HG03520 (cell line): Measurements from ENCODE around the gene TBC1D17.

Experiments used
- ATAC-seq: cut with Tn5 transposase; IDR thresholded peaks from one replicate; pipeline ENCODE4 v1.9.1; 2021; ENCODE audit warnings: mild to moderate bottlenecking, moderate library complexity; ENCODE audit not compliant: unreplicated experiment

TBC1D17 gene

GRCh38 chr19:49860336-49861102 is 17.0 kb upstream of the TBC1D17 start:
- no peak for ATAC-seq

GRCh38 chr19:49861107-49861506 is 16.4 kb upstream of the TBC1D17 start:
- no peak for ATAC-seq

DNA sequence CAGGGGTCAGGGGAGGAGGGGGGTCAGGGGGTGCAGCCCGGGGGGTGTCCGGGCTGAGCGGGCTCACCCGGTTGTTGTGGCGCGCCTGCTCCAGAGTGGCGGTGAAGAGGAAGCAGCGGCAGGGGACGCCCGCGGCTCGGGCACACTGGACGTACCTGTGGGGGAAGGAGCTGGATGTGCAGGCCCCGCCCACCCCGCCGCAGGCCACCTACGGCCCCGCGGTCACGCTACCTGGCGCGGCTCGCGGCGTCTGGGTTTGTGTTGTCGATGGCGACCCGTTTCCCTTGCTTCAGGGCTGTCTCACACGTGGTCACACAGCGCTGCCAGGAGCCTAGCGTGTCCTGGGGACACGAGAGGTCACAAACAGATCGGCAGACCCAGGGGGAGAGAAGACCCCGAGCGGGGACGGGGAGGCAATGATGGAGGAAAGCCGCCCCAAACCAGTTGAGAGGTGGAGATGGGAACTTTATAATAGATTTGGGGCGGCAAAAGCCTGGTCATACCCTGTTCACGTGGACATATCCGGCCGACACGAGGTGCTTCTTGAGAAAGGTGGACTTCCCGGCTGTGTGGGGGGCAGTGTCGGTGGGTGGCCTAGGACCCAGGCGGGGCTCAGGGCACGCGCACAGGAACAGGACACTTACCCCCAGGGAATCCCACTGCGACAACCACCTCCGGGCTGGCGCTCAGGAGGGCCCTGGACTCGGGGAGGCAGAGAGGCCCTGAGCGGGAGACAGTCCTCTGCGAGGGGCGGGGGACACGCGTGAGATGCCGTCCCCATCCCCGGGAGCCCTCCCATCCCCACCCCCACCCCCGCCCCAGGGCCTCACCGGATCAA is 15.7 kb upstream of the TBC1D17 start:
- ATAC-seq, result no peak

DNA sequence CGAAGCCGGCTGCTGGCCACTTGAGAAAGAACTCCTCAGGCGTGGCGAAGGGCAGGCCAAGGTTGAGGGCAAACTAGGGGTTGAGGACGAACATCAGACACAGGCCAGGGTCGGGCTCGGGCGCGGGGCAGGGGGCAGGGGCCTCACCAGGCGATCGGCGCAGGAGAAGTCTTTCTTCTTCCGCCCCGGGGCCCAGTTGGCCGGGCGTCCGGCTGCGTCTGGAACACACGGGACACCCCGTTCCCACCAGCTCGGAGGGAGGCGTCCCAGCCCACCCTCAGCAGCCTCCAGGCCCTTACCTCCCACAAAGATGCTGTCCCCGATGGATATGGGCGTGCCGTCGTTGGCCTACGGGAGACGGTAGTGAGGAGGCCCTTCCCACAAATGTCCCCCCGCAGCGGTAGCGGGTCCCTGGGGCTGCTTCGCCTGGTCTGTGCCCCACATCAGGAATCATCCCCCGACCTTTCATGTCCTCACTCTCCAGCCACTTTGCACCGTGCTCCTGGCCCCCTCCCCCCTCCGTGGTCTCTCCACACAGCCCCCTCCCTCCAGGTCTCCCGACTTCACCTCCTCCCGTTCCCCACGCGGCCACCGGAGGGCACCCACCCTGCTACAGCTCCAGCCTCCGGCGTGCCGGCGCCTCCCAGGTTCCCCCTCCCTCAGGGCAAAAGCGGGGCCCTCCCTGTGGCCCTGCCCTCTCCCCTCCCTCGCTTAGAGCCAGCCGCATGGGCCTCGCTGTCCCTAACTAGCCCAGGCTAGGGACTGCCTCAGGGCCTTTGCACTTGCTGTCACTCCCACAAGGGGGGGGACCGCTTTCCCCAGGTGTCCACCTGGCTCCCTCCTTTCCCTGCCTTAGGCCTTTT is 14.9 kb upstream of the TBC1D17 start:
- no peak for ATAC-seq

DNA sequence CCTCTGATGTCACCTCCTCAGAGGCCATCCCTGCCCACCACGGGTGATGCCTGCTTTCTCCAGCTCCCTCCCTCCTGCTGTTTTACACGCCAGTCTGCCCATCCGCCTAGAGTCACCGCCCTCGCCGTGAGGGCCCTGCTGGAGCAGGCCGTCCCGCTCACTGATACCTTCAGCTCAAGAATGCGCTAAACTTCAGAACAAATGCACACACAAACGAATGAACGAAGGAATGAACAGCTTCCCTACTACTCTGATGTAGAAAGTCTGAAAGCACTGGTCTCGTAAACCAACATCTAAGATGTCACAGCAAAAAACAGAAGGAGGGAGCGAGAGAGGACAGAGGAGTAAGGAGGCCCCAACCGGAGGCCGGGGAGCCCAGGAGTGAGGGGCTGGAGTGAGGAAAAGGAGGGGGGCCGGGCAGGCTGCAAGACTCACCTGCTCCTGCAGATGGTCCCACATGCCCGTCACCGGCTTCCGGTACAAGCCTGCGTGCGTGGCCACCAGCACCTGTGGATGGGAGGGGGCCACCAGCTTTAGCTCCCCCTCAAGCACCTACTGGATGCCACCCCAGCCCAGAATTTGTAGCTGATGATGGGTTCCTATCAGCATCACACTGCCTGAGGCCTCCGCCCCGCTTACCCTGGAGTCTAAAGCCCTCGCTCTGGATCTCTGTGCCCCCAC is 14.1 kb upstream of the TBC1D17 start:
- ATAC-seq, result no peak

GRCh38 chr19:49863935-49864320 is 13.6 kb upstream of the TBC1D17 start:
- no peak for ATAC-seq

DNA sequence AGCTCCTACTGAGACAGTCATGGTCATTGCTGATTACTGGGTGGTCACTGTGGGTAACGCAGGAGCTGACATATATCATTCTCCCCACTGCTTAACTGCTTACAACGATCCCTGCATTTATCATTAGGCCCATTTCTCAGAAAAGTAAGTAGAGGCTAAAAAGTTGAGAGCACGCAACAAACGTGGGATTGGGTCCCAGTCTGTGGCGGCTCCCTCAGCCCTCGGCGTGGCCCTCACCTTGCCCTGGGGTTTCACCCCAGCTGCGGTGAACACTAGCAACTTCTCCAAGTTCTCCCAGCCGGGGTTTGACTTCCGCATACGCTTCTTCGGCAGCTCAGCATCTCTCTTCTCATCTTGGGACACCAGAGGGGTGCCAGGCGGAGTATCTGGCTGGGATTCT is 12.6 kb upstream of the TBC1D17 start:
- no peak for ATAC-seq

DNA sequence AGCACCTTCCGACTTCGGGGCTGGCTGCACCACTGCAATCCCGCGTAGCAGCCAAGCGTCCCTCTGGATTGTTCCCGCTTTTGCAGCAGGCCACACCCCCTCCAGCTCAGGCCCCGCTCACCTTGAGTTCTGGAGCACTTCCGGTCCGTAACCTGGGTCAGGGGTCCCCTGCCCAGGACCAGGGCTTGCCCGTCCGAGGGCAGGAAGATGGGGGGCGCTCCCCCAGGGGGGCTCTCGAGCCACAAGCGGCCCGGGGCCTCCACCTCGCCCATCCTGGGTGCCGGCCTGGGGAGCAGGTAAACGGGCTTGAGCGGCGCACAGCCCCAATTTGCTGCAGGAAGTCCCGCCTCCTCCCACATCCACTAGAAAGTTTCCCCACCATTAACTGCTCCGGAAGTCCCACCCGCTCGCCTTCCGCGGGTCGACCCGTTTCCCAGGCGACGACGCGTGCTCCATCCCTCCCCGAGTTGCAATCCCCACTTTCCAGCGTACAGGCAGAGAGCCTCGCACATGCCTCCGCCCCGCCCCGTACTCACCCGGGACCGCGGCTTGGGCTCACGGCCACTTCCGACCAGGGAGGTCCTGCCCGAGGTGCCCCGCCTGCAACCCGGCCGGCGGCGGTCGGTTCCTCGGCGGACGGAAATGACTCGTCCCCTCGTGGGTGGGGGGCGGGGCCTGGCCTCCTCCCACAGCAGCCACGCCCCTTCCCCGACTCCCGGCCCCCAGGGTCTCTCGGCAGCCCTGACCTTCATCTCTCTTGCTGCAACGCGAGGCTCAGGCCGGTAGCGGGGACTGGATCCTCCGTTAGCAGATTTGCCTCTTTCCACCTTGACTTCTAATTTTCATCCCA is 10.3 kb upstream of the TBC1D17 start, which contains the start of gene PNKP:
Gene PNKP (minus strand): TSS at position 644 of the 850 bp plus-strand sequence. CDS start 372 bp downstream, at position 272.
- ATAC-seq, result peak; percentile 31

- ATAC-seq, result peak; percentile 4
Observed at GRCh38 chr19:49869009-49869483, 8.5 kb upstream of the TBC1D17 start.

DNA sequence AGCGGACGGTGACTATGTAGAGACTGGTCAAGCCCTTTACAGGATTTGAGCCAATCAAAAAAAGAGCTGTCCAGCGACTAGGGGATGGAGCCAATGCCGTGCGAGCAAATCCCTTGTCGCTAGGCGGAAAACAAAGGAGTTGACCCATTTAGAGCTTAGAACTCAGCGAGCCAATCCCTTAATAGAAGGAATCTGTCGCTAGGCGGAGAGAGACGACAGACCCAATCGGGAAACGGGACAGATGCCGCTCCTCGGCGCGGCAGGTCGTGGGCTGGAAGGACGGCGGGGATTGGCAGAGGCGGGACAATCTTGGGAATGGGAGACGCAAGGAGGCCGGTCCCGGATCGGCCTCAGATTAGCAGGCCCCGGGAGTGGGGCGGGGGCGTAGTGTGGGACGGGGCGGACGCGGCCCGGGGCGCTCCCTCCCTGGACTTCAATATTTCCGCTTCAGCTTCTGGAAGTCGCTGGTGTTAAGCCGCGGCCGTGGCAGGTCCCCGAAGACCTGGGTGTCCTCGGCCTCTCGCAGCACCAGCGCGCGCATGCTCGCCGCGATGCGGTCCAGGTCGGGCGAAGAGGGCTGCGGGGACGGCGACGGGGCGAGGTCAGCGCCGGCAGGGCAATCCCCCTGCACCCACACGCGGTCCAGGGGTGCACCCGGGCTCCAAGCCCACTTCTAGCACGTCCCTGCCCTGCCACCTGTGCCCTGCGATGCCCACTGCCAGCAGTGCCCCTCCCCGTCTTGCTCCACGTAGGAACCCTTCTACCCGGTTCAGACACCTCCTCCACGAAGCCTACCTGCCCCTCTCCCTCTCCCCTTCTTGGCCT is 7.8 kb upstream of the TBC1D17 start:
- ATAC-seq, result peak; percentile 75

GRCh38 chr19:49870309-49870901 is 7.1 kb upstream of the TBC1D17 start:
- ATAC-seq, result no peak

GRCh38 chr19:49871349-49871985 is 6.0 kb upstream of the TBC1D17 start:
- ATAC-seq, result no peak

GRCh38 chr19:49872245-49873128 is 5.0 kb upstream of the TBC1D17 start:
- ATAC-seq, result no peak

GRCh38 chr19:49873129-49873521 is 4.4 kb upstream of the TBC1D17 start:
- ATAC-seq, result no peak

DNA sequence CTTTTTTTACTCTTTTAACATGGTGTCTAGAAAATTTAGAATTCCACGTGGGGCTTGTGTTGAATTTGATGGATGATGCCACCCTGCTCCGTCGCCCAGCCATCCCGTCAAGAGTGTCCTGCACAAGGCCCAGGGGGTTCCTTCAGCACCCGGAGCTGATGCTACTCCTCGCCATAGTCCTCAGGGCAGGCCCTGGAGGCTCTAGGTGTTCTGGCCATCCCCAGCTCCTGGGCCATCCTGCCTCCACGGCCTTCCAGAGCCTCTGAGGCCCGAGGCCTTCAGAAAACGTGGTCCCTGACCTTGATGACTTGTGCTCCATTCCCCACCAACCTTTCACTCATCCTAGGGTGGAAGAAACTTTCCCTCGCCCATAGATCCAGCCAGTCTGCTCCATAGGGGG is 3.7 kb upstream of the TBC1D17 start:
- no peak for ATAC-seq

DNA sequence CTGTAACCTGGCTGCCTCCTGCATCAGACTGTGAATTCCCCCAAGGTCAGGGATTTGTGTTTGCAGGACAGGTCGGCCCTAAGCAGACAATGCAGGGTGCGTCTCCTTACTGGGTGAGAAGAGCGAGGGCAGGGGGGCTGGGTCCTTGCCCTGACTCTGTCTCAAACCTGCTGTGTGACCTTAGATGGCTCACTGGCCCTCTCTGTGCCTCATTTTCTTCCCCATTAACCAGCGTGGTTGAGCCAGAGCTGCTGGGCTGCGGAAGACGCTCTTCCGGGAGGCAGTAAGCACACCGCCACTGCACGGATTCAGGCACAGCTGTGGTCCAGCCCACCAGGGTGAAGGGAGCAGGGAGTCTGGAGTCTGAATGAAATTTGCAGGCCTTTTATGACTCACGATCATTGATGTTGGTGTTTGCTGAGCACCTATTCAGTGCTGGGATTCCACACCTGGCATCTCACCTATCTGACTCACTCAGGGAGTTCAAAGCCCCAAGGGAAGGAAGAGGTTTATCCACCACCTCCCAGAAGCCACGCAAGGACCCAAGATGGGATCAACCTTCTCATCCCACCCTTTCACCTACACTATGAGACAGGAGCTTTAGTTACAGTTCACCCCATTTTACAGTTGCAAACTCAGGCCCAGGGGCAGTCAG is 2.9 kb upstream of the TBC1D17 start:
- ATAC-seq, result no peak
